HG03354 (cell line): Measurements from ENCODE around the gene ADI1.
"Not testable (repeated sequence)": the region's sequence is repeated elsewhere in the genome, so short reads cannot be mapped to it uniquely, and the experiment has no call there.

Source experiments
- ATAC-seq: cut with Tn5 transposase; IDR thresholded peaks from one replicate; pipeline ENCODE4 v1.9.1; 2021; ENCODE audit warnings: mild to moderate bottlenecking; ENCODE audit not compliant: unreplicated experiment, poor library complexity, severe bottlenecking

ADI1 gene

GRCh38 chr2:3498783-3499394, 20.4 kb downstream of the ADI1 start:
- ATAC-seq: no peak

GRCh38 chr2:3496708-3497080, 22.6 kb downstream of the ADI1 start:
- ATAC-seq: not testable (repeated sequence)

GRCh38 chr2:3494984-3495666, 24.2 kb downstream of the ADI1 start:
- ATAC-seq: no peak

- no peak for ATAC-seq
These were observed 25.7 kb downstream of the ADI1 start for GRCh38 chr2:3493615-3494007.

GRCh38 chr2:3492951-3493614, 26.2 kb downstream of the ADI1 start:
- ATAC-seq: no peak

- ATAC-seq: not testable (repeated sequence)
These were observed 26.9 kb downstream of the ADI1 start for GRCh38 chr2:3492475-3492787.

GRCh38 chr2:3491716-3492474, 27.4 kb downstream of the ADI1 start:
- no peak for ATAC-seq

GRCh38 chr2:3491306-3491705, 28.0 kb downstream of the ADI1 start:
- no peak for ATAC-seq

- no peak for ATAC-seq
These were observed 28.9 kb downstream of the ADI1 start for GRCh38 chr2:3490191-3491170.

GRCh38 chr2:3489764-3490115, 29.6 kb downstream of the ADI1 start:
- ATAC-seq: no peak

GRCh38 chr2:3488855-3489763, 30.2 kb downstream of the ADI1 start:
- ATAC-seq: no peak

GRCh38 chr2:3488061-3488531, 31.2 kb downstream of the ADI1 start:
- no peak for ATAC-seq

GRCh38 chr2:3487432-3487831, 31.9 kb downstream of the ADI1 start:
- no peak for ATAC-seq

GRCh38 chr2:3487028-3487425, 32.3 kb downstream of the ADI1 start:
- ATAC-seq: no peak

GRCh38 chr2:3486047-3487027, 33.0 kb downstream of the ADI1 start:
- no peak for ATAC-seq

- no peak for ATAC-seq
These were observed 34.2 kb downstream of the ADI1 start for GRCh38 chr2:3485166-3485565.
